Measurements from ENCODE around the gene BRD3.

- TF ChIP-seq ZNF274 (IDR thresholded peaks at IDR 0.05; ENCODE audit: low read depth, low read length) (no peak), YY1 (IDR thresholded peaks at IDR 0.05; ENCODE audit: insufficient read depth, insufficient read length) (no peak), SUZ12 (IDR thresholded peaks at IDR 0.05; ENCODE audit: extremely low read depth, insufficient read depth, insufficient read length) (no peak)
These were observed 71.0 kb downstream of the BRD3 start for GRCh38 chr9:133996531-133997520.
